Thoracic aorta (tissue), 2 donors: ENCODE data around the gene RNF4. TPM values are rescaled to one million over a fixed set of nuclear protein-coding genes. Genes with fewer than 3 reads are reported as not detected.
A peak's percentile ranks its signal among the peaks of the same experiment; 100 is the strongest.

Experiments used
- ATAC-seq: fragments of 150-250 bp; one replicate; pipeline ENCODE4 v1.8.0; 2017; ENCODE audit warnings: low read depth; ENCODE audit not compliant: insufficient number of reproducible peaks, low FRiP score
- DNase-seq: peaks from one replicate; pipeline ENCODE4 v3.0.0-alpha.2; 2020; ENCODE audit warnings: low spot score
- H3K27ac ChIP-seq, 2 donors: fragments of 200-600 bp; sonication (generic); 1 replicate in 1 of 2; 2 replicates in 1 of 2; pipeline ENCODE4 v1.5.1; 2016; ENCODE audit warnings: mild to moderate bottlenecking in 2 of 2, moderate library complexity in 2 of 2
- H3K27me3 ChIP-seq: fragments of 200-600 bp; sonication (generic); replicated peaks from 2 replicates; pipeline ENCODE4 v1.6.0; 2016; ENCODE audit warnings: mild to moderate bottlenecking; ENCODE audit not compliant: insufficient read depth
- H3K36me3 ChIP-seq: fragments of 200-600 bp; sonication (generic); one replicate; pipeline ENCODE4 v1.5.1; 2016
- H3K4me1 ChIP-seq, 2 donors: fragments of 200-600 bp; sonication (generic); 1 replicate in 1 of 2; 2 replicates in 1 of 2; pipeline versions ENCODE4 v1.5.1 to v1.6.0; 2016; ENCODE audit warnings: low read depth in 2 of 2, mild to moderate bottlenecking in 1 of 2; ENCODE audit not compliant: control insufficient read depth in 1 of 2
- H3K4me3 ChIP-seq: fragments of 200-600 bp; sonication (generic); 2 replicates; pipeline ENCODE4 v1.5.1; 2016; ENCODE audit warnings: mild to moderate bottlenecking
- H3K9me3 ChIP-seq: fragments of 200-600 bp; sonication (generic); 2 replicates; pipeline ENCODE4 v1.5.1; 2016
- total RNA-seq, 2 donors: library from RNA; depleted of rRNA; stranded (reverse); fragments of >200 nt; gene quantifications; one replicate each; pipeline versions ENCODE4 v1.1.0 to v1.2.3, GENCODE V29; 2016
- TF ChIP-seq, protein P1 (sequence below): fragments of 200-600 bp; sonication (generic); IDR thresholded peaks from one replicate; pipeline ENCODE4 v1.5.1; 2019; ENCODE audit warnings: antibody characterized with exemption

RNF4 gene
- total RNA-seq, 2 donors from 2014 or later, result 29.8 to 83.1 TPM

GRCh38 chr4:2470791-2471190, 1.9 kb downstream of the RNF4 start:
- Histone ChIP-seq H3K9me3 (no peaks in the 10 kb centered on the region), H3K27me3 (no peaks in the 10 kb centered on the region), H3K4me3 (peak overlapping the region; percentile 97), H3K27ac (no peak overlapping the region), H3K36me3 (peaks cover 12% of the 10 kb centered on the region), H3K4me1 (peaks cover 14 to 24% of the 10 kb centered on the region in 2 donors)
- DNase-seq, result no peak
- ATAC-seq, result no peak
- TF ChIP-seq, protein P1, sequence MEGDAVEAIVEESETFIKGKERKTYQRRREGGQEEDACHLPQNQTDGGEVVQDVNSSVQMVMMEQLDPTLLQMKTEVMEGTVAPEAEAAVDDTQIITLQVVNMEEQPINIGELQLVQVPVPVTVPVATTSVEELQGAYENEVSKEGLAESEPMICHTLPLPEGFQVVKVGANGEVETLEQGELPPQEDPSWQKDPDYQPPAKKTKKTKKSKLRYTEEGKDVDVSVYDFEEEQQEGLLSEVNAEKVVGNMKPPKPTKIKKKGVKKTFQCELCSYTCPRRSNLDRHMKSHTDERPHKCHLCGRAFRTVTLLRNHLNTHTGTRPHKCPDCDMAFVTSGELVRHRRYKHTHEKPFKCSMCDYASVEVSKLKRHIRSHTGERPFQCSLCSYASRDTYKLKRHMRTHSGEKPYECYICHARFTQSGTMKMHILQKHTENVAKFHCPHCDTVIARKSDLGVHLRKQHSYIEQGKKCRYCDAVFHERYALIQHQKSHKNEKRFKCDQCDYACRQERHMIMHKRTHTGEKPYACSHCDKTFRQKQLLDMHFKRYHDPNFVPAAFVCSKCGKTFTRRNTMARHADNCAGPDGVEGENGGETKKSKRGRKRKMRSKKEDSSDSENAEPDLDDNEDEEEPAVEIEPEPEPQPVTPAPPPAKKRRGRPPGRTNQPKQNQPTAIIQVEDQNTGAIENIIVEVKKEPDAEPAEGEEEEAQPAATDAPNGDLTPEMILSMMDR, result no peak

DNA sequence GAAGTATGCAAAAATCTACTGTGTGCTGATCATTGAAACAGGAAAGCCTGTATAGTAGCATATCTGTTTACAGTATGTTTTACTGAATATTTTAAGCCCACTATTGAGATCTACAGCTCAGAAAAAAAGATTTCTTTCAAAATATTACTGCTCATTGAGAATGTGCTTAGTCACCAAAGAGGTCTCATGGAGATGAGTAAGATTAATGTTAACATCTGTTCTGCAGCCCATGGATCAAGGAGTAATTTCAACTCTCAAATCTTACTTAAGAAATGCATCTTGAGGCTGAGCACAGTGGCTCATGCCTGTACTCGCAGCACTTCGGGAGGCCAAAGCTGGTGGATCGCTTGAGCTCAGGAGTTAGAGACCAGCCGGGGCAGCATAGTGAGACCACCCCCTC, 3.3 kb downstream of the RNF4 start:
- ATAC-seq, result no peak

GRCh38 chr4:2478229-2478628, 9.3 kb downstream of the RNF4 start:
- H3K36me3 ChIP-seq, result no peaks in the 10 kb centered on the region
- DNase-seq (no peak), ATAC-seq (no peak)
- H3K9me3 ChIP-seq, result no peaks in the 10 kb centered on the region
- TF ChIP-seq, protein P1, result no peak
- H3K27ac ChIP-seq, result no peak overlapping the region
- no peak overlapping the region for H3K4me3 ChIP-seq
- H3K4me1 ChIP-seq, result peaks cover 36 to 47% of the 10 kb centered on the region in 2 donors
- H3K27me3 ChIP-seq, result no peaks in the 10 kb centered on the region

More for the DNA sequence above, 3.3 kb downstream of the RNF4 start:
- H3K4me1 ChIP-seq, result peaks cover 14 to 28% of the 10 kb centered on the region in 2 donors
- H3K36me3 ChIP-seq, result peaks cover 12% of the 10 kb centered on the region
- no peaks in the 10 kb centered on the region for H3K9me3 ChIP-seq
- no peak overlapping the region for H3K27ac ChIP-seq
- no peak overlapping the region for H3K4me3 ChIP-seq
- no peaks in the 10 kb centered on the region for H3K27me3 ChIP-seq
- TF ChIP-seq, protein P1, result no peak
- no peak for DNase-seq

GRCh38 chr4:2480649-2481048, 11.7 kb downstream of the RNF4 start:
- TF ChIP-seq, protein P1, result no peak
- H3K36me3 ChIP-seq, result no peaks in the 10 kb centered on the region
- no peak for ATAC-seq
- DNase-seq, result no peak
- H3K27me3 ChIP-seq, result no peaks in the 10 kb centered on the region
- H3K4me1 ChIP-seq, result peaks cover 48 to 64% of the 10 kb centered on the region in 2 donors
- H3K27ac ChIP-seq, result no peak overlapping the region
- H3K9me3 ChIP-seq, result no peaks in the 10 kb centered on the region
- no peak overlapping the region for H3K4me3 ChIP-seq

DNA sequence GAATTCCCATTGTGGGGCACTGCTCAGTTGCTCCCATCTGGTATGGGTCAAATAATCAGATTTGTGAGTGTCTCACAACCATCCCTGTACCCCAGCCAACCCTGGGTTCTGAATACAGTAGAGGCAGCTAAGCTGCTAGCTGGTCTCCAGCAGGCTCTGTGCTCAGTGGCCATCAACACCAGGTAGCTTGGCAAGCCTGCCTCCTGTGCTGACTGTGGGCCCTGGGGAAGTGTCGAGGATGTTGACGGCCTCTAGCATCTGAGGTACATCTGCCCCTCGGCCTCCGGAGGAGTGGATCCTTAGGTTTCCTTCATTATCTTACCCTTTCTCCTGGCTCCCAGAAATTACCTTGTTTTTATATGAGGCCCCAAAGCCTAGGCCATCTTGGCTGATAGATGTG, 13.3 kb downstream of the RNF4 start:
- peak overlapping the region; percentile 5 for H3K4me3 ChIP-seq
- no peaks in the 10 kb centered on the region for H3K27me3 ChIP-seq
- no peak for DNase-seq
- H3K36me3 ChIP-seq, result no peaks in the 10 kb centered on the region
- H3K9me3 ChIP-seq, result no peaks in the 10 kb centered on the region
- peaks cover 54 to 66% of the 10 kb centered on the region in 2 donors for H3K4me1 ChIP-seq
- ATAC-seq, result no peak
- TF ChIP-seq, protein P1, result no peak
- peak overlapping the region; percentile 3 to 42 for H3K27ac ChIP-seq
